Mesendoderm (in vitro differentiated cells): Measurements from ENCODE around the gene CR1L.
"Not testable (repeated sequence)": the region's sequence is repeated elsewhere in the genome, so short reads cannot be mapped to it uniquely, and the experiment has no call there.

Source experiments
- DNase-seq: peaks from one replicate; pipeline ENCODE4 v3.0.0; 2013
- H2AK5ac ChIP-seq: 2 replicates; pipeline ENCODE4 v1.6.1; 2013; ENCODE audit warnings: low read length, inconsistent platforms
- H2BK120ac ChIP-seq: 2 replicates; pipeline ENCODE4 v1.6.1; 2013; ENCODE audit warnings: low read depth, mild to moderate bottlenecking, low read length, moderate library complexity, mixed read lengths
- H2BK15ac ChIP-seq: replicated peaks from 2 replicates; pipeline ENCODE4 v1.6.1; 2013; ENCODE audit warnings: low read depth, mild to moderate bottlenecking, moderate library complexity
- H2BK5ac ChIP-seq: 2 replicates; pipeline ENCODE4 v1.6.1; 2013; ENCODE audit warnings: low read length, inconsistent platforms
- H3K18ac ChIP-seq: 2 replicates; pipeline ENCODE4 v1.6.1; 2013; ENCODE audit warnings: mild to moderate bottlenecking, low read length, mixed read lengths
- H3K23ac ChIP-seq: one replicate; pipeline ENCODE4 v1.6.1; 2013; ENCODE audit warnings: low read length
- H3K27ac ChIP-seq: 2 replicates; pipeline ENCODE4 v1.5.1; 2013; ENCODE audit warnings: low read depth, mild to moderate bottlenecking, inconsistent platforms, low read length, moderate library complexity
- H3K27me3 ChIP-seq: 2 replicates; pipeline ENCODE4 v1.6.1; 2013; ENCODE audit warnings: low read length, control low read depth, mild to moderate bottlenecking, inconsistent platforms; ENCODE audit not compliant: insufficient read depth, poor library complexity
- H3K36me3 ChIP-seq: 2 replicates; pipeline ENCODE4 v1.6.1; 2013; ENCODE audit warnings: low read length, inconsistent platforms; ENCODE audit not compliant: control insufficient read depth, insufficient read depth
- H3K4ac ChIP-seq: one replicate; pipeline ENCODE4 v1.6.1; 2013; ENCODE audit warnings: low read depth, mild to moderate bottlenecking, low read length, moderate library complexity
- H3K4me1 ChIP-seq: 2 replicates; pipeline ENCODE4 v1.6.1; 2013; ENCODE audit warnings: low read depth, low read length, inconsistent platforms; ENCODE audit not compliant: control insufficient read depth
- H3K4me2 ChIP-seq: 2 replicates; pipeline ENCODE4 v1.6.1; 2013; ENCODE audit warnings: low read length
- H3K4me3 ChIP-seq: 2 replicates; pipeline ENCODE4 v1.5.1; 2013; ENCODE audit warnings: mild to moderate bottlenecking, low read length
- H3K56ac ChIP-seq: one replicate; pipeline ENCODE4 v1.6.1; 2013; ENCODE audit warnings: low read length
- H3K79me1 ChIP-seq: 2 replicates; pipeline ENCODE4 v1.6.1; 2013; ENCODE audit warnings: low read length, inconsistent platforms
- H3K79me2 ChIP-seq: 2 replicates; pipeline ENCODE4 v1.6.1; 2013; ENCODE audit warnings: mild to moderate bottlenecking, low read length; ENCODE audit not compliant: control insufficient read depth, insufficient read depth
- H3K9ac ChIP-seq: 2 replicates; pipeline ENCODE4 v1.6.1; 2013; ENCODE audit warnings: low read length, inconsistent platforms
- H4K5ac ChIP-seq: one replicate; pipeline ENCODE4 v1.6.1; 2013; ENCODE audit warnings: low read length
- H4K8ac ChIP-seq: one replicate; pipeline ENCODE4 v1.6.1; 2013; ENCODE audit warnings: low read depth, mild to moderate bottlenecking, control low read depth, low read length, moderate library complexity
- WGBS: extraction: QIAGEN DNeasy Blood & Tissue Kit; methylation state at CpG from one replicate; pipeline ENCODE4 v1.1.7; 2013; ENCODE audit warnings: low lambda C conversion rate, missing lambda C conversion rate; ENCODE audit not compliant: insufficient coverage; ENCODE audit errors: extremely low coverage; 5-methylcytosine and 5-hydroxymethylcytosine counted together

The CR1L gene

GRCh38 chr1:207745839-207746767 lies 101.2 kb downstream of the CR1L start:
- no peak overlapping the region for H3K9ac ChIP-seq
- H2BK15ac ChIP-seq: no peak overlapping the region
- H2BK120ac ChIP-seq: no peak overlapping the region
- no peaks in the 10 kb centered on the region for H3K4me1 ChIP-seq
- no peak overlapping the region for H2AK5ac ChIP-seq
- DNase-seq: peak; percentile 78
- H3K18ac ChIP-seq: no peak overlapping the region
- H2BK5ac ChIP-seq: no peak overlapping the region
- H3K4ac ChIP-seq: no peak overlapping the region
- no peaks in the 10 kb centered on the region for H3K79me1 ChIP-seq
- no peak overlapping the region for H4K5ac ChIP-seq
- H3K4me3 ChIP-seq: no peak overlapping the region
- H3K56ac ChIP-seq: no peak overlapping the region
- no peaks in the 10 kb centered on the region for H3K36me3 ChIP-seq
- no peak overlapping the region for H3K27ac ChIP-seq
- H3K23ac ChIP-seq: no peak overlapping the region
- no peak overlapping the region for H4K8ac ChIP-seq
- WGBS: no CpG with 5 or more reads among the region's 6 CpGs
- no peaks in the 10 kb centered on the region for H3K79me2 ChIP-seq
- no peaks in the 10 kb centered on the region for H3K27me3 ChIP-seq
- no peak overlapping the region for H3K4me2 ChIP-seq

DNA sequence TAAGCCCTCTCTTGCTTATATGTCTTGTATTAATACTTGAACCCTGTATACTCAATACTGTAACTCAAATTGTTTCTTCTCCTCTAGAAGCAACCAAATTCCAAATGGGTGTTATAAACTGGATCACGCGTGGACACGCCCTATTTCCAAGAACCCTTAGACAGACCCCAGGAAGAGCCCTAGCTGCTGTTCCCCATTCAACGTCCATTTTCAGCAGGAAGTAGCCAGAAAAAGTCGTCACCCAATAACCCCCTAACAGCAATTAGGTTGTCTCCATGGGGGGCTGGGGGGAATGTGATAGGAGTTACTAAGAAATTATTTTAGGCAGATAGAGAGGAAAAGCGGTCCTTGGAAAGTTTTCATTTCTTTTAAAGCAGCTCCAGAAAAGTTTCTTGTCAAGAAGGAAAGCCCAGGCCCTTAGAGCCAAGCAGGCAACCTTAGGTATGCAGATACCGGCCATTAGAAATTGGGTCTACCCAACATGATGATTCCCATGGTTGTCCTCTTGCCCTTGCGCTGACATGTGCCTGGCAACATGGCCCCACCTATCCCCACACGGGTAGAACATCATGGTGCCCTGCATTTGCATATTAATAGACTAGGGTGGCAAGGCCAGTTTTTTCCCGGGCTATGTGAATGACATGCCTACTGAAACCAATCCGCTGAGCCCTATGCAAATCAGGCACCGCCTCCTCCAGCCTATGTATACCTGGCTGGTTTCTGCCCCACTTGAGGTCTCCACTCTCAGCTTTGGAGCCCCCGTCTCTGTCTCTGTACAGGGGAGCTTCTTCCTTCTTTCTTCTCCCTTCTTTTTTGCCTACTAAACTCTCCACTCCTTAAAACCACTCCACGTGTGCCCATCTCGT lies 102.9 kb downstream of the CR1L start:
- Histone ChIP-seq H3K56ac (no peak overlapping the region), H2BK120ac (no peak overlapping the region), H3K27ac (no peak overlapping the region), H3K79me2 (peaks cover 10% of the 10 kb centered on the region), H3K23ac (no peak overlapping the region), H2BK5ac (no peak overlapping the region), H3K4me1 (no peaks in the 10 kb centered on the region), H3K36me3 (no peaks in the 10 kb centered on the region), H3K79me1 (peaks cover 1% of the 10 kb centered on the region), H3K4me2 (no peak overlapping the region), H3K27me3 (no peaks in the 10 kb centered on the region), H4K5ac (no peak overlapping the region), H3K9ac (no peak overlapping the region), H3K4me3 (no peak overlapping the region), H2AK5ac (no peak overlapping the region), H3K18ac (no peak overlapping the region), H2BK15ac (no peak overlapping the region), H3K4ac (no peak overlapping the region), H4K8ac (no peak overlapping the region)
- no peak for DNase-seq
- WGBS: no CpG with 5 or more reads among the region's 15 CpGs

DNA sequence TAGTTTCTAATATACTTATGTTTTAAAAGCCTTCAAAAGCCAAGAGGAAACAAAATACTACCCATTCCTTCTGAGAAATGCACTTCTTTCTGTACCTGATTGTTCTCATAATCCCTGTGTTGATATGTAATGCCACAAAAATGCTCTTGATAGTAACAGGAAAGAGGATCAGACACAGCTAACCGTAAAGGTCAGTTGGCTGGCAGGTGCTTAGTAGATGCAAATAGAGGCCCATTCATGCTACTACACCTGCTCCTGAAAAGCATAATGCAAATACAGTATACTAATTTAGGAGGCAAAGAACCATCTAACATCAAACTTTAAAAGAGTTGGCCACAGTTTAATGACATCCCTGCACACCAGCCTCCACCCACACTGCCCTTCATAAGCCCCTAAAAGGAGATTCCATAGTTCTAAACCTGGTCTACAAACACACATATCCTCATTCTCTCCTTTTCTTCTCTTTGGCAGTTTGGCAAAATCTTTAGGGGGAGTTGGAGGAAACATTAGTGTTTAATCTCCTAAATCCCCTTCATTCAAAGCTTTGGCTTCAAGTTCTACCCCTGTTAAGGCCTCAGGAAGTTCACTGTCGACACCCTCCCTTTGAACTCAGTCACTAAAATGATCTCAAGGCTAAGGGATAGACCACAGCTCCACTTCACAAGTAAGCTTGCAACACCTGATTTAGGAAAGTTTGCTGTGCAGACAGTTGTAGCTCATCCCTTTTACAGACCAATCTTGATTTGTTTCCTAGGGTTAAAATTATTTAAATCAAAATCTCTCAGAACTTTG lies 104.0 kb downstream of the CR1L start:
- H2BK15ac ChIP-seq: no peak overlapping the region
- H3K36me3 ChIP-seq: no peaks in the 10 kb centered on the region
- no peak overlapping the region for H3K4ac ChIP-seq
- no peak overlapping the region for H3K4me3 ChIP-seq
- no peak overlapping the region for H3K56ac ChIP-seq
- H2BK120ac ChIP-seq: no peak overlapping the region
- H2BK5ac ChIP-seq: no peak overlapping the region
- WGBS: no CpG with 5 or more reads among the region's 2 CpGs
- no peak overlapping the region for H3K4me2 ChIP-seq
- no peak overlapping the region for H3K27ac ChIP-seq
- no peak overlapping the region for H4K5ac ChIP-seq
- DNase-seq: no peak
- H3K79me2 ChIP-seq: peaks cover 20% of the 10 kb centered on the region
- no peaks in the 10 kb centered on the region for H3K27me3 ChIP-seq
- H3K9ac ChIP-seq: no peak overlapping the region
- H3K18ac ChIP-seq: no peak overlapping the region
- H3K4me1 ChIP-seq: no peaks in the 10 kb centered on the region
- H2AK5ac ChIP-seq: no peak overlapping the region
- H3K79me1 ChIP-seq: peaks cover 1% of the 10 kb centered on the region
- H3K23ac ChIP-seq: no peak overlapping the region
- no peak overlapping the region for H4K8ac ChIP-seq

DNA sequence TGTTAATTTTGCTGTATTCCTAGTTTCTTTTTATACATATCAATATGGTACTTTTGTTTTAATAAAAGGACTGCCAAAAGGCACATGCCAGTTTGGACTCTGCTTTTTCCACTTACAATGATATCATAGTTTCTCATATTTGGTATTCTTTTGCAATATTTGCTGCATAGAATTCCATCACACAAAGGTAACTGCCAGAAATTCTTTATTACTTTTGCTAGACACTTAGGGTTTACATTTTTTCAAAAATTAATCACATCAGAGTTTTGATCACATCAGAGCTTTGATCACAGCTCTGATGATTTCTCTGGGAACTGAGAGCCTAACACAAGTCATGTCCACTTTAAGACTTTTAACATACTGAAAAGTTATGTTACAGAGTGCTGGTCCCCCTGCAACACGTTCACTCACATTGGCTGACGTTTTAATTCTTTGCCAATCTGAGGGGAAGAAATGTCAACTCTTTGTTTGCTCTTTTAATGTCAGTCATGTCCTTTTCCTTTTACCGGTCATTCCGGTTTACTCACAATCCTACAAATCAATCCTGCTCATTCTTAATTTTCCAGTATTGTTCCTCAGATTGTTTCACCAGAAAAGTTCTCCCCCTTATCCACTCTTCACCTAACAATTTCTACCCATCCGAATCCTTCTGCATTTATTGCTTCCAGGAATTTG lies 105.8 kb downstream of the CR1L start:
- Histone ChIP-seq H4K8ac (no peak overlapping the region), H2BK120ac (no peak overlapping the region), H3K79me1 (peaks cover 3% of the 10 kb centered on the region), H3K56ac (peak overlapping the region; percentile 53), H3K36me3 (no peaks in the 10 kb centered on the region), H2BK15ac (no peak overlapping the region), H3K4me3 (no peak overlapping the region), H4K5ac (peak overlapping the region; percentile 29), H3K9ac (peak overlapping the region; percentile 37), H3K79me2 (peaks cover 39% of the 10 kb centered on the region), H2BK5ac (no peak overlapping the region), H3K27ac (no peak overlapping the region), H3K4me2 (no peak overlapping the region), H3K23ac (no peak overlapping the region), H3K27me3 (no peaks in the 10 kb centered on the region), H3K4me1 (peaks cover 3% of the 10 kb centered on the region), H3K18ac (no peak overlapping the region), H2AK5ac (no peak overlapping the region), H3K4ac (no peak overlapping the region)
- no peak for DNase-seq
- WGBS: no CpG with 5 or more reads among the region's 5 CpGs

GRCh38 chr1:207751463-207751789 lies 106.5 kb downstream of the CR1L start:
- H3K4me1 ChIP-seq, H2AK5ac ChIP-seq, H3K4me3 ChIP-seq, H3K79me1 ChIP-seq, H3K23ac ChIP-seq, H3K36me3 ChIP-seq, H3K27me3 ChIP-seq, H2BK15ac ChIP-seq, DNase-seq, H4K8ac ChIP-seq, H4K5ac ChIP-seq, H2BK120ac ChIP-seq, H2BK5ac ChIP-seq: not testable (repeated sequence)
- Histone ChIP-seq H3K18ac (peak overlapping the region; percentile 63), H3K4me2 (peak overlapping the region; percentile 1), H3K79me2 (peaks cover 45% of the 10 kb centered on the region), H3K56ac (peak overlapping the region; percentile 11), H3K4ac (peak overlapping the region; percentile 83), H3K27ac (peak overlapping the region; percentile 8), H3K9ac (peak overlapping the region; percentile 37)
- WGBS: no CpG with 5 or more reads among the region's 7 CpGs
